ENCODE results near the gene SORCS2. TPM values are rescaled to one million over a fixed set of nuclear protein-coding genes. Genes with fewer than 3 reads are reported as not detected.

Gene SORCS2
- total and polyA plus RNA-seq, 9 donors = 7.4 to 24.9 (median 13.0) TPM

- Histone ChIP-seq H3K4me3 (ENCODE audit: low read length) (no peak overlapping the region), H3K9me3 (replicated peaks; ENCODE audit: control insufficient read depth, low read depth, low read length) (no peaks in the 10 kb centered on the region), H3K36me3 (ENCODE audit: control insufficient read depth, insufficient read depth, low read length) (no peaks in the 10 kb centered on the region), H3K4me1 (ENCODE audit: control insufficient read depth, insufficient read depth, low read length) (peaks cover 28% of the 10 kb centered on the region), H3K27ac (ENCODE audit: low read length) (no peak overlapping the region), H3K27me3 (ENCODE audit: control insufficient read depth, insufficient read depth, low read length) (peaks cover 20% of the 10 kb centered on the region)
- WGBS (ENCODE audit: insufficient coverage) = 78% methylated on average over 18 of the region's 25 CpGs
- DNase-seq = no peak
Measured at GRCh38 chr4:7654550-7655445, 462.5 kb downstream of the SORCS2 start.

GRCh38 chr4:7655511-7656243 lies 463.3 kb downstream of the SORCS2 start:
- no peaks in the 10 kb centered on the region for H3K36me3 ChIP-seq (ENCODE audit: control insufficient read depth, insufficient read depth, low read length)
- peaks cover 28% of the 10 kb centered on the region for H3K4me1 ChIP-seq (ENCODE audit: control insufficient read depth, insufficient read depth, low read length)
- H3K27me3 ChIP-seq (ENCODE audit: control insufficient read depth, insufficient read depth, low read length) = peaks cover 20% of the 10 kb centered on the region
- DNase-seq = no peak
- H3K4me3 ChIP-seq (ENCODE audit: low read length) = no peak overlapping the region
- no peak overlapping the region for H3K27ac ChIP-seq (ENCODE audit: low read length)
- H3K9me3 ChIP-seq (replicated peaks; ENCODE audit: control insufficient read depth, low read depth, low read length) = no peaks in the 10 kb centered on the region
- 47% methylated on average over 28 of the region's 32 CpGs for WGBS (ENCODE audit: insufficient coverage)

GRCh38 chr4:7656244-7656800 lies 464.0 kb downstream of the SORCS2 start:
- peaks cover 22% of the 10 kb centered on the region for H3K4me1 ChIP-seq (ENCODE audit: control insufficient read depth, insufficient read depth, low read length)
- H3K36me3 ChIP-seq (ENCODE audit: control insufficient read depth, insufficient read depth, low read length) = no peaks in the 10 kb centered on the region
- no peak for DNase-seq
- H3K27ac ChIP-seq (ENCODE audit: low read length) = no peak overlapping the region
- WGBS (ENCODE audit: insufficient coverage) = 95% methylated on average over 14 of the region's 17 CpGs
- H3K9me3 ChIP-seq (replicated peaks; ENCODE audit: control insufficient read depth, low read depth, low read length) = no peaks in the 10 kb centered on the region
- H3K27me3 ChIP-seq (ENCODE audit: control insufficient read depth, insufficient read depth, low read length) = peaks cover 18% of the 10 kb centered on the region
- no peak overlapping the region for H3K4me3 ChIP-seq (ENCODE audit: low read length)

GRCh38 chr4:7657545-7658297 lies 465.4 kb downstream of the SORCS2 start:
- 97% methylated on average over 6 of the region's 6 CpGs for WGBS (ENCODE audit: insufficient coverage)
- peaks cover 14% of the 10 kb centered on the region for H3K27me3 ChIP-seq (ENCODE audit: control insufficient read depth, insufficient read depth, low read length)
- no peak for DNase-seq
- H3K27ac ChIP-seq (ENCODE audit: low read length) = no peak overlapping the region
- no peaks in the 10 kb centered on the region for H3K9me3 ChIP-seq (replicated peaks; ENCODE audit: control insufficient read depth, low read depth, low read length)
- H3K4me3 ChIP-seq (ENCODE audit: low read length) = no peak overlapping the region
- H3K36me3 ChIP-seq (ENCODE audit: control insufficient read depth, insufficient read depth, low read length) = no peaks in the 10 kb centered on the region
- H3K4me1 ChIP-seq (ENCODE audit: control insufficient read depth, insufficient read depth, low read length) = peaks cover 9% of the 10 kb centered on the region

GRCh38 chr4:7658341-7659204 lies 466.2 kb downstream of the SORCS2 start:
- no peak for DNase-seq
- Histone ChIP-seq H3K4me3 (ENCODE audit: low read length) (no peak overlapping the region), H3K4me1 (ENCODE audit: control insufficient read depth, insufficient read depth, low read length) (peaks cover 7% of the 10 kb centered on the region), H3K27ac (ENCODE audit: low read length) (no peak overlapping the region), H3K27me3 (ENCODE audit: control insufficient read depth, insufficient read depth, low read length) (peaks cover 14% of the 10 kb centered on the region), H3K36me3 (ENCODE audit: control insufficient read depth, insufficient read depth, low read length) (no peaks in the 10 kb centered on the region), H3K9me3 (replicated peaks; ENCODE audit: control insufficient read depth, low read depth, low read length) (no peaks in the 10 kb centered on the region)
- WGBS (ENCODE audit: insufficient coverage) = 67% methylated on average over 2 of the region's 5 CpGs

GRCh38 chr4:7659429-7660175 lies 467.3 kb downstream of the SORCS2 start:
- Histone ChIP-seq H3K27ac (ENCODE audit: low read length) (no peak overlapping the region), H3K27me3 (ENCODE audit: control insufficient read depth, insufficient read depth, low read length) (peaks cover 13% of the 10 kb centered on the region), H3K4me1 (ENCODE audit: control insufficient read depth, insufficient read depth, low read length) (no peaks in the 10 kb centered on the region), H3K36me3 (ENCODE audit: control insufficient read depth, insufficient read depth, low read length) (no peaks in the 10 kb centered on the region), H3K9me3 (replicated peaks; ENCODE audit: control insufficient read depth, low read depth, low read length) (no peaks in the 10 kb centered on the region), H3K4me3 (ENCODE audit: low read length) (no peak overlapping the region)
- WGBS (ENCODE audit: insufficient coverage) = 81% methylated on average over 6 of the region's 8 CpGs
- no peak for DNase-seq

- Histone ChIP-seq H3K4me1 (ENCODE audit: control insufficient read depth, insufficient read depth, low read length) (no peaks in the 10 kb centered on the region), H3K4me3 (ENCODE audit: low read length) (no peak overlapping the region), H3K36me3 (ENCODE audit: control insufficient read depth, insufficient read depth, low read length) (no peaks in the 10 kb centered on the region), H3K27me3 (ENCODE audit: control insufficient read depth, insufficient read depth, low read length) (peaks cover 6% of the 10 kb centered on the region), H3K9me3 (replicated peaks; ENCODE audit: control insufficient read depth, low read depth, low read length) (no peaks in the 10 kb centered on the region), H3K27ac (ENCODE audit: low read length) (no peak overlapping the region)
- WGBS (ENCODE audit: insufficient coverage) = 75% methylated on average over 8 of the region's 14 CpGs
- DNase-seq = no peak
Measured at GRCh38 chr4:7660176-7661039, 468.1 kb downstream of the SORCS2 start.

GRCh38 chr4:7661066-7661748 lies 468.9 kb downstream of the SORCS2 start:
- no peak for DNase-seq
- H3K36me3 ChIP-seq (ENCODE audit: control insufficient read depth, insufficient read depth, low read length) = no peaks in the 10 kb centered on the region
- peaks cover 2% of the 10 kb centered on the region for H3K27me3 ChIP-seq (ENCODE audit: control insufficient read depth, insufficient read depth, low read length)
- WGBS (ENCODE audit: insufficient coverage) = 85% methylated on average over 17 of the region's 23 CpGs
- no peak overlapping the region for H3K27ac ChIP-seq (ENCODE audit: low read length)
- no peaks in the 10 kb centered on the region for H3K9me3 ChIP-seq (replicated peaks; ENCODE audit: control insufficient read depth, low read depth, low read length)
- no peaks in the 10 kb centered on the region for H3K4me1 ChIP-seq (ENCODE audit: control insufficient read depth, insufficient read depth, low read length)
- H3K4me3 ChIP-seq (ENCODE audit: low read length) = no peak overlapping the region
